ENCODE results near the gene LRP8. TPM values are rescaled to one million over a fixed set of nuclear protein-coding genes. Genes with fewer than 3 reads are reported as not detected.
A peak's percentile ranks its signal among the peaks of the same experiment; 100 is the strongest.

The LRP8 gene
- total and polyA plus RNA-seq, 2 of the 4 experiments (the other 2 are of a cell fraction), result 12.0 to 12.1 TPM

DNA sequence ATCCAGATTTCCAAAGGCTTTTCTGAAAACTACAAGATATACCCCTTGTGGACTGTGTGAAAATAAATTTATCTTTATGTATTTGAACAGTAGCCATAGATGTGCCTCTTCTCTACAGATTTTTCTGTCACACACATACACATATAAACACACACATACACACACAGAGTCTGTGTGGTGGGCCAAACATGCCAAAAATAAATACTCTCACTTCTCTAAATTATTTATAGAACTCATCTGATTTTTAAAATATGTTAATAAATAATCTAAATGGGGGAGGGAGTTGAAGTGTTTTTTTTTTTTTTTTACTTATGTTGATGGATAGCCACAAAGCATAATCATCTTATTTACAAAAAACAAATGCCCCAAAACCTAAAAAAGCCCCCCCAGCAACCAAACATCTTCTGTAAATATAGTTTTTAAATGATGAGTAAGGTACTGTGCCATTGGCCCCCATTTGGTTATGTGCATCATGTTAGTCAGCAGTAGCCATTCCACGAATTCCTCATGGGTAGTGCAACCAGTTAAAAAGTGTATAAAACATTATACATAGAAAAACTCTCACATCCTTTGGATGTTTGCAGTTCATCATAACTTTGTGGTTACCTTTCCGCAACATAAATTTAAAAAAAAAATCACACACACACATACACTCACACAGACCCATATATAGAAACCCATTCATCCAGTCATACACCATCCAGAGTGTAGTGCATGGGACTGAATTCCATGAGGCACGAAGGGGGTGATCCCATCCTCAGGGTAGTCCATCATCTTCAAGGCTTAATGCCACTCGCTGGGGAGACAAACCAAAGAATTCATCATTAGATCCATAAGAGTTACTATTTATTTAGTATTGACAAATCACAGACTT, 81.4 kb downstream of the LRP8 start:
- Histone ChIP-seq H3K9ac (ENCODE audit: low read depth, low read length) (no peak overlapping the region), H3K36me3 (ENCODE audit: control insufficient read depth, insufficient read depth, low read length) (no peaks in the 10 kb centered on the region), H2BK20ac (ENCODE audit: low read depth, low read length) (peak overlapping the region; percentile 96), H3K4ac (ENCODE audit: low read depth, low read length) (peak overlapping the region; percentile 97), H3K23ac (ENCODE audit: low read depth, low read length) (peak overlapping the region; percentile 81; the same call in 1 of the 2 replicates), H3K56ac (ENCODE audit: extremely low read depth, insufficient read depth, low read length) (peak overlapping the region; percentile 91; the same call in 1 of the 2 replicates), H4K91ac (ENCODE audit: insufficient read depth, low read depth, low read length) (peak overlapping the region; percentile 94; the same call in 1 of the 2 replicates), H2AFZ (replicated peaks; ENCODE audit: low read length, poor library complexity) (no peak overlapping the region), H2BK120ac (ENCODE audit: low read depth, low read length) (peak overlapping the region; percentile 96), H3K4me1 (ENCODE audit: control insufficient read depth, insufficient read depth, low read length) (peaks cover 8% of the 10 kb centered on the region), H3K14ac (replicated peaks; ENCODE audit: low read depth, low read length) (peak overlapping the region; percentile 88), H3K4me2 (ENCODE audit: low read depth, low read length) (peak overlapping the region; percentile 34; the same call in 1 of the 2 replicates), H2BK5ac (ENCODE audit: low read depth, low read length, poor library complexity, severe bottlenecking) (peak overlapping the region; percentile 98), H3K27me3 (ENCODE audit: control insufficient read depth, insufficient read depth, low read length) (no peaks in the 10 kb centered on the region), H4K8ac (ENCODE audit: low read depth in 2 of 2, low read length in 2 of 2) (peak overlapping the region; percentile 84 to 95; a peak in 3 of 4 replicates), H3K79me1 (ENCODE audit: low read depth in 1 of 2, low read length in 2 of 2) (no peaks in the 10 kb centered on the region), H4K20me1 (ENCODE audit: insufficient read depth, low read length) (no peaks in the 10 kb centered on the region), H2BK15ac (ENCODE audit: low read depth, low read length) (peak overlapping the region; percentile 99; the same call in 2 of the 3 replicates), H3K18ac (ENCODE audit: low read depth, low read length) (peak overlapping the region; percentile 96), H2AK9ac (replicated peaks; ENCODE audit: low read depth, low read length, poor library complexity) (no peak overlapping the region), H3K4me3 (ENCODE audit: insufficient read depth, low read depth, low read length) (no peak overlapping the region), H4K5ac (ENCODE audit: low read depth, low read length) (peak overlapping the region; percentile 76; the same call in 1 of the 2 replicates), H3K9me1 (ENCODE audit: insufficient read depth, low read length) (peaks cover 6% of the 10 kb centered on the region), H3K9me3 (ENCODE audit: control insufficient read depth, insufficient read depth, low read length) (no peaks in the 10 kb centered on the region), H2AK5ac (ENCODE audit: low read depth, low read length) (peak overlapping the region; percentile 91), H3K27ac (ENCODE audit: insufficient read depth, low read length) (peak overlapping the region; percentile 98)
- ChIA-PET CTCF (no interaction called here), POLR2A (ENCODE audit: unreplicated experiment) (no interaction called here)
- ATAC-seq (ENCODE audit: low read depth), result peak; percentile 94
- peak; percentile 98 for DNase-seq
- no CpG with 5 or more reads among the region's 4 CpGs for WGBS, 2 experiments (ENCODE audit: extremely low coverage in 2 of 2, insufficient read length in 1 of 2)
- intact Hi-C loops (cut with micrococcal nuclease), result no loop called here
- BruUV-seq (replicated peaks), result no TSS peak
- in situ Hi-C loops (cut with MboI; ENCODE audit: low sequenced_read_pairs), result no loop called here
- dilution Hi-C loops (cut with HindIII; ENCODE audit: low sequenced_read_pairs, unreplicated experiment), result no loop called here
- TF ChIP-seq RAD21 (IDR thresholded peaks at IDR 0.05; ENCODE audit: low read length) (no peak), MXI1 (IDR thresholded peaks at IDR 0.05; ENCODE audit: borderline replicate concordance, low read depth, low read length) (no peak), CEBPB (IDR thresholded peaks at IDR 0.05; ENCODE audit: low read depth, low read length) (peak; percentile 75), BHLHE40 (IDR thresholded peaks at IDR 0.05; ENCODE audit: low read depth, low read length) (peak; percentile 24; the same call in 1 of the 2 replicates), CHD1 (IDR thresholded peaks at IDR 0.05; ENCODE audit: low read depth, low read length) (no peak), POLR2A (IDR thresholded peaks at IDR 0.05; ENCODE audit: low read depth, low read length) (no peak), RCOR1 (IDR thresholded peaks at IDR 0.05; ENCODE audit: insufficient replicate concordance, low read length) (no peak), MAZ (IDR thresholded peaks at IDR 0.05; ENCODE audit: borderline replicate concordance, low read depth, low read length) (peak; percentile 72), RFX5 (IDR thresholded peaks at IDR 0.05; ENCODE audit: low read depth, low read length) (no peak), FOS (IDR thresholded peaks at IDR 0.05; ENCODE audit: low read depth, low read length) (peak; percentile 20; the same call in 1 of the 2 replicates), MAFK (IDR thresholded peaks at IDR 0.05; ENCODE audit: low read depth, low read length) (peak; percentile 64; the same call in 1 of the 2 replicates), SMC3 (IDR thresholded peaks at IDR 0.05; ENCODE audit: low read depth, low read length) (no peak)
- TF ChIP-seq, protein P1, sequence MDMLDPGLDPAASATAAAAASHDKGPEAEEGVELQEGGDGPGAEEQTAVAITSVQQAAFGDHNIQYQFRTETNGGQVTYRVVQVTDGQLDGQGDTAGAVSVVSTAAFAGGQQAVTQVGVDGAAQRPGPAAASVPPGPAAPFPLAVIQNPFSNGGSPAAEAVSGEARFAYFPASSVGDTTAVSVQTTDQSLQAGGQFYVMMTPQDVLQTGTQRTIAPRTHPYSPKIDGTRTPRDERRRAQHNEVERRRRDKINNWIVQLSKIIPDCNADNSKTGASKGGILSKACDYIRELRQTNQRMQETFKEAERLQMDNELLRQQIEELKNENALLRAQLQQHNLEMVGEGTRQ (IDR thresholded peaks at IDR 0.05; ENCODE audit: low read depth, low read length), result no peak
- TF ChIP-seq, protein P2, sequence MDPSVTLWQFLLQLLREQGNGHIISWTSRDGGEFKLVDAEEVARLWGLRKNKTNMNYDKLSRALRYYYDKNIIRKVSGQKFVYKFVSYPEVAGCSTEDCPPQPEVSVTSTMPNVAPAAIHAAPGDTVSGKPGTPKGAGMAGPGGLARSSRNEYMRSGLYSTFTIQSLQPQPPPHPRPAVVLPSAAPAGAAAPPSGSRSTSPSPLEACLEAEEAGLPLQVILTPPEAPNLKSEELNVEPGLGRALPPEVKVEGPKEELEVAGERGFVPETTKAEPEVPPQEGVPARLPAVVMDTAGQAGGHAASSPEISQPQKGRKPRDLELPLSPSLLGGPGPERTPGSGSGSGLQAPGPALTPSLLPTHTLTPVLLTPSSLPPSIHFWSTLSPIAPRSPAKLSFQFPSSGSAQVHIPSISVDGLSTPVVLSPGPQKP (IDR thresholded peaks at IDR 0.05; ENCODE audit: borderline replicate concordance, low read depth, low read length), result no peak

Data from IMR-90 (cell line).